Activated CD4-positive, alpha-beta memory T cell treated with anti-CD3 and anti-CD28 coated beads, Interleukin-2, amount 10 ng/mL, durations not matched to agents 7 days and 5 days (primary cell): ENCODE data around the gene AMPH. TPM values are rescaled to one million over a fixed set of nuclear protein-coding genes. Genes with fewer than 3 reads are reported as not detected.

Source experiments
- CTCF ChIA-PET: fragments of 350-600 bp; sonication (Branson Sonifier 250); formaldehyde crosslinking; loops from one replicate; lab custom pipeline; 2021; ENCODE audit warnings: antibody characterized with exemption, inconsistent platforms; lab: Charles Lee
- POLR2A ChIA-PET: fragments of 350-600 bp; sonication (Branson Sonifier 250); formaldehyde crosslinking; loops from one replicate; lab custom pipeline; 2021; ENCODE audit warnings: antibody characterized with exemption; lab: Charles Lee
- DNase-seq: peaks from one replicate; pipeline ENCODE4 v3.0.0-alpha.2; 2020
- H3K27ac Mint-ChIP-seq: one replicate; pipeline ENCODE4 v1.8.0; 2021; ENCODE audit warnings: mild to moderate bottlenecking, mixed read lengths
- H3K27me3 Mint-ChIP-seq: one replicate; pipeline ENCODE4 v1.8.0; 2021; ENCODE audit warnings: mixed read lengths
- H3K36me3 Mint-ChIP-seq: one replicate; pipeline ENCODE4 v1.8.0; 2021; ENCODE audit warnings: low read depth, mixed read lengths
- H3K4me1 Mint-ChIP-seq: one replicate; pipeline ENCODE4 v1.8.0; 2021; ENCODE audit warnings: mixed read lengths
- H3K4me3 Mint-ChIP-seq: one replicate; pipeline ENCODE4 v1.8.0; 2021; ENCODE audit warnings: mild to moderate bottlenecking, mixed read lengths
- H3K9me3 Mint-ChIP-seq: one replicate; pipeline ENCODE4 v1.8.0; 2021; ENCODE audit warnings: mixed read lengths
- total RNA-seq, 2 experiments: library from RNA; stranded (reverse); gene quantifications; one replicate each; pipeline ENCODE4 v1.2.3, GENCODE V29; 2021

Gene AMPH
- total RNA-seq, 2 experiments from 2014 or later = not detected

GRCh38 chr7:38550836-38551235 is 80.3 kb downstream of the AMPH start:
- ChIA-PET POLR2A (no interaction called here), CTCF (no interaction called here)
- H3K27ac Mint-ChIP-seq = no peak overlapping the region
- no peaks in the 10 kb centered on the region for H3K4me1 Mint-ChIP-seq
- peaks cover 14% of the 10 kb centered on the region for H3K27me3 Mint-ChIP-seq
- no peaks in the 10 kb centered on the region for H3K36me3 Mint-ChIP-seq
- no peak overlapping the region for H3K4me3 Mint-ChIP-seq
- H3K9me3 Mint-ChIP-seq = no peaks in the 10 kb centered on the region
- no peak for DNase-seq

GRCh38 chr7:38548605-38549004 is 82.6 kb downstream of the AMPH start:
- no peaks in the 10 kb centered on the region for H3K9me3 Mint-ChIP-seq
- H3K36me3 Mint-ChIP-seq = no peaks in the 10 kb centered on the region
- peaks cover 14% of the 10 kb centered on the region for H3K27me3 Mint-ChIP-seq
- ChIA-PET CTCF (interaction anchor here (1.0 kb wide), 1 partner anchor 181 kb away, joined by 3 read pairs; no protein-coding TSS in a partner anchor), POLR2A (no interaction called here)
- no peaks in the 10 kb centered on the region for H3K4me1 Mint-ChIP-seq
- DNase-seq = no peak
- H3K4me3 Mint-ChIP-seq = no peak overlapping the region
- no peak overlapping the region for H3K27ac Mint-ChIP-seq

GRCh38 chr7:38546763-38547162 is 84.4 kb downstream of the AMPH start:
- H3K4me1 Mint-ChIP-seq = no peaks in the 10 kb centered on the region
- ChIA-PET CTCF (no interaction called here), POLR2A (no interaction called here)
- H3K27me3 Mint-ChIP-seq = peaks cover 11% of the 10 kb centered on the region
- H3K36me3 Mint-ChIP-seq = no peaks in the 10 kb centered on the region
- H3K9me3 Mint-ChIP-seq = no peaks in the 10 kb centered on the region
- H3K27ac Mint-ChIP-seq = no peak overlapping the region
- DNase-seq = no peak
- no peak overlapping the region for H3K4me3 Mint-ChIP-seq

- H3K9me3 Mint-ChIP-seq = no peaks in the 10 kb centered on the region
- no peaks in the 10 kb centered on the region for H3K36me3 Mint-ChIP-seq
- H3K4me1 Mint-ChIP-seq = no peaks in the 10 kb centered on the region
- DNase-seq = no peak
- H3K27me3 Mint-ChIP-seq = peaks cover 6% of the 10 kb centered on the region
- no peak overlapping the region for H3K4me3 Mint-ChIP-seq
- POLR2A ChIA-PET = no interaction called here
- no peak overlapping the region for H3K27ac Mint-ChIP-seq
- CTCF ChIA-PET = no interaction called here
These were observed 85.2 kb downstream of the AMPH start for GRCh38 chr7:38545977-38546376.

GRCh38 chr7:38542156-38542555 is 89.0 kb downstream of the AMPH start:
- POLR2A ChIA-PET = no interaction called here

GRCh38 chr7:38541440-38541839 is 89.7 kb downstream of the AMPH start:
- POLR2A ChIA-PET = no interaction called here
- no peak for DNase-seq
- CTCF ChIA-PET = interaction anchor here (0.5 kb wide), 1 partner anchor 111 kb away, joined by 3 read pairs; no protein-coding TSS in a partner anchor
- Mint-ChIP-seq H3K4me3 (no peak overlapping the region), H3K27me3 (peaks cover 2% of the 10 kb centered on the region), H3K36me3 (no peaks in the 10 kb centered on the region), H3K27ac (no peak overlapping the region), H3K4me1 (no peaks in the 10 kb centered on the region), H3K9me3 (no peaks in the 10 kb centered on the region)

More at GRCh38 chr7:38542156-38542555, 89.0 kb downstream of the AMPH start:
- DNase-seq = no peak
- H3K36me3 Mint-ChIP-seq = no peaks in the 10 kb centered on the region
- peaks cover 4% of the 10 kb centered on the region for H3K27me3 Mint-ChIP-seq
- H3K4me1 Mint-ChIP-seq = no peaks in the 10 kb centered on the region
- CTCF ChIA-PET = no interaction called here
- no peak overlapping the region for H3K4me3 Mint-ChIP-seq
- no peak overlapping the region for H3K27ac Mint-ChIP-seq
- H3K9me3 Mint-ChIP-seq = no peaks in the 10 kb centered on the region

GRCh38 chr7:38539477-38540081 is 91.6 kb downstream of the AMPH start:
- CTCF ChIA-PET = no interaction called here

GRCh38 chr7:38535073-38535472 is 96.1 kb downstream of the AMPH start:
- CTCF ChIA-PET = no interaction called here
- Mint-ChIP-seq H3K9me3 (no peaks in the 10 kb centered on the region), H3K27me3 (peaks cover 9% of the 10 kb centered on the region), H3K36me3 (no peaks in the 10 kb centered on the region), H3K4me3 (no peak overlapping the region), H3K27ac (no peak overlapping the region), H3K4me1 (no peaks in the 10 kb centered on the region)
- no peak for DNase-seq
- POLR2A ChIA-PET = no interaction called here

More at GRCh38 chr7:38539477-38540081, 91.6 kb downstream of the AMPH start:
- Mint-ChIP-seq H3K9me3 (no peaks in the 10 kb centered on the region), H3K27me3 (peaks cover 2% of the 10 kb centered on the region), H3K4me3 (no peak overlapping the region), H3K4me1 (no peaks in the 10 kb centered on the region), H3K27ac (no peak overlapping the region), H3K36me3 (no peaks in the 10 kb centered on the region)
- POLR2A ChIA-PET = no interaction called here
- no peak for DNase-seq

- Mint-ChIP-seq H3K4me1 (no peaks in the 10 kb centered on the region), H3K27ac (no peak overlapping the region), H3K9me3 (no peaks in the 10 kb centered on the region), H3K27me3 (peaks cover 4% of the 10 kb centered on the region), H3K36me3 (no peaks in the 10 kb centered on the region), H3K4me3 (no peak overlapping the region)
- ChIA-PET CTCF (no interaction called here), POLR2A (no interaction called here)
- no peak for DNase-seq
These were observed 105.3 kb downstream of the AMPH start for GRCh38 chr7:38525857-38526256.

GRCh38 chr7:38524786-38525185 is 106.4 kb downstream of the AMPH start:
- CTCF ChIA-PET = no interaction called here
- no peaks in the 10 kb centered on the region for H3K36me3 Mint-ChIP-seq
- H3K4me3 Mint-ChIP-seq = no peak overlapping the region
- no peaks in the 10 kb centered on the region for H3K9me3 Mint-ChIP-seq
- POLR2A ChIA-PET = no interaction called here
- no peaks in the 10 kb centered on the region for H3K4me1 Mint-ChIP-seq
- DNase-seq = no peak
- peaks cover 3% of the 10 kb centered on the region for H3K27me3 Mint-ChIP-seq
- H3K27ac Mint-ChIP-seq = no peak overlapping the region

- CTCF ChIA-PET = no interaction called here
- H3K4me1 Mint-ChIP-seq = no peaks in the 10 kb centered on the region
- DNase-seq = no peak
- no peak overlapping the region for H3K4me3 Mint-ChIP-seq
- POLR2A ChIA-PET = no interaction called here
- H3K9me3 Mint-ChIP-seq = peaks cover 2% of the 10 kb centered on the region
- H3K27ac Mint-ChIP-seq = no peak overlapping the region
- H3K36me3 Mint-ChIP-seq = no peaks in the 10 kb centered on the region
- no peaks in the 10 kb centered on the region for H3K27me3 Mint-ChIP-seq
These were observed 110.4 kb downstream of the AMPH start for GRCh38 chr7:38520741-38521140.

- DNase-seq = no peak
- H3K4me1 Mint-ChIP-seq = no peaks in the 10 kb centered on the region
- H3K36me3 Mint-ChIP-seq = no peaks in the 10 kb centered on the region
- ChIA-PET POLR2A (no interaction called here), CTCF (no interaction called here)
- no peak overlapping the region for H3K27ac Mint-ChIP-seq
- H3K9me3 Mint-ChIP-seq = peaks cover 3% of the 10 kb centered on the region
- no peaks in the 10 kb centered on the region for H3K27me3 Mint-ChIP-seq
- no peak overlapping the region for H3K4me3 Mint-ChIP-seq
These were observed 112.6 kb downstream of the AMPH start for GRCh38 chr7:38518541-38518940.

- DNase-seq = no peak
- Mint-ChIP-seq H3K4me3 (no peak overlapping the region), H3K27ac (no peak overlapping the region), H3K36me3 (no peaks in the 10 kb centered on the region), H3K9me3 (peaks cover 5% of the 10 kb centered on the region), H3K27me3 (no peaks in the 10 kb centered on the region), H3K4me1 (no peaks in the 10 kb centered on the region)
- CTCF ChIA-PET = no interaction called here
- POLR2A ChIA-PET = no interaction called here
These were observed 118.5 kb downstream of the AMPH start for GRCh38 chr7:38512704-38513103.

GRCh38 chr7:38512291-38512690 is 118.9 kb downstream of the AMPH start:
- ChIA-PET POLR2A (no interaction called here), CTCF (no interaction called here)
- H3K4me1 Mint-ChIP-seq = no peaks in the 10 kb centered on the region
- no peak overlapping the region for H3K4me3 Mint-ChIP-seq
- peaks cover 5% of the 10 kb centered on the region for H3K9me3 Mint-ChIP-seq
- DNase-seq = no peak
- no peaks in the 10 kb centered on the region for H3K27me3 Mint-ChIP-seq
- no peaks in the 10 kb centered on the region for H3K36me3 Mint-ChIP-seq
- H3K27ac Mint-ChIP-seq = no peak overlapping the region
